Stimulated activated naive CD8-positive, alpha-beta T cell treated with anti-CD3 and anti-CD28 coated beads, Interleukin-15, Interleukin-2, amounts not matched to agents 100 ng/mL and 50 ng/mL, for 24 hours (primary cell): ENCODE data around the gene TTC7B.

Experiments used
- H3K27ac Mint-ChIP-seq: one replicate; pipeline ENCODE4 v1.8.0; 2021; ENCODE audit warnings: mild to moderate bottlenecking, mixed read lengths
- H3K27me3 Mint-ChIP-seq: one replicate; pipeline ENCODE4 v1.8.0; 2021; ENCODE audit warnings: mixed read lengths
- H3K36me3 Mint-ChIP-seq: one replicate; pipeline ENCODE4 v1.8.0; 2021; ENCODE audit warnings: low read depth, mixed read lengths
- H3K4me1 Mint-ChIP-seq: one replicate; pipeline ENCODE4 v1.8.0; 2021; ENCODE audit warnings: low read depth, mixed read lengths
- H3K4me3 Mint-ChIP-seq: one replicate; pipeline ENCODE4 v1.8.0; 2021; ENCODE audit warnings: mild to moderate bottlenecking, mixed read lengths
- H3K9me3 Mint-ChIP-seq: one replicate; pipeline ENCODE4 v1.8.0; 2021; ENCODE audit warnings: mixed read lengths

The TTC7B gene

DNA sequence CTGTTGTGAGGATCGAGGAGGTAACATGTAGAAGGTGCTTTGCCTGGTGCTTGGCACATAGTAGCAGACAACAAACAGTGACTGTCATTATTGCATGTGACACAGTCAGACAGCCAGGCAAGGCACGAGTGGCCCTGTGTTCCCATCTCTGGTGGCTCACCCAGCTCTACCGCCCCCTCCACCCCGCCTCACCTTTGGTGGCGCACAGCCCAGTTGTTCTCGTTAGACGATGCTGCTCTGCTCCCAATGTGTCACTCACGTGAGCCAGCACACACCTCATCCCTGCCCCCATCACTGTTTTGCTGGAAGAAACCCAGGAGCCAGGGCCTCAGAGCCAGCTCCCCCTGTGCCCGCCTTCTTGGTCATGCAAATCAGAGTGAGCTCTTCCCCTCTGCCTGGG lies 306.1 kb downstream of the TTC7B start:
- H3K4me3 Mint-ChIP-seq = no peak overlapping the region
- no peaks in the 10 kb centered on the region for H3K36me3 Mint-ChIP-seq
- peaks cover 6% of the 10 kb centered on the region for H3K4me1 Mint-ChIP-seq
- peaks cover 11% of the 10 kb centered on the region for H3K27me3 Mint-ChIP-seq
- no peak overlapping the region for H3K27ac Mint-ChIP-seq
- no peaks in the 10 kb centered on the region for H3K9me3 Mint-ChIP-seq

DNA sequence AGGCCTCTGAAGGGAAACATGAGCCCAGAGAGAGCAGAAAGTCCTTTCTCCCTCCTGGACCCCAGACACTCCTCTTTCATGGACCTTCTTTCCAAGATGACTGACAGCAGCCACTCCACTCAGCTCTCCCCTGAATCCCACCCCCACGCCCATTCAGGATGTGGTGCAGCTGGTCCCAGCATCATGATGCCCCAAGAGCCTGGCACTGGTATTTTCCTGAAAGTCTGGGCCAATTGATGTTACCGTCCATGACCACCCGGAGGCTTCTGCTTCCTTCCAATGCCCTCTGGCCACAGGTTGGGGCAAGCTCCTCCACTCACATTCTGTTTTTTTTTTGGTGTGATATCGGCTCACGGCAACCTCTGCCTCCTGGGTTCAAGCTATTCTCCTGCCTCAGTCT lies 306.8 kb downstream of the TTC7B start:
- Mint-ChIP-seq H3K4me3 (no peak overlapping the region), H3K4me1 (peaks cover 6% of the 10 kb centered on the region), H3K36me3 (no peaks in the 10 kb centered on the region), H3K27ac (no peak overlapping the region), H3K9me3 (no peaks in the 10 kb centered on the region), H3K27me3 (peaks cover 11% of the 10 kb centered on the region)

DNA sequence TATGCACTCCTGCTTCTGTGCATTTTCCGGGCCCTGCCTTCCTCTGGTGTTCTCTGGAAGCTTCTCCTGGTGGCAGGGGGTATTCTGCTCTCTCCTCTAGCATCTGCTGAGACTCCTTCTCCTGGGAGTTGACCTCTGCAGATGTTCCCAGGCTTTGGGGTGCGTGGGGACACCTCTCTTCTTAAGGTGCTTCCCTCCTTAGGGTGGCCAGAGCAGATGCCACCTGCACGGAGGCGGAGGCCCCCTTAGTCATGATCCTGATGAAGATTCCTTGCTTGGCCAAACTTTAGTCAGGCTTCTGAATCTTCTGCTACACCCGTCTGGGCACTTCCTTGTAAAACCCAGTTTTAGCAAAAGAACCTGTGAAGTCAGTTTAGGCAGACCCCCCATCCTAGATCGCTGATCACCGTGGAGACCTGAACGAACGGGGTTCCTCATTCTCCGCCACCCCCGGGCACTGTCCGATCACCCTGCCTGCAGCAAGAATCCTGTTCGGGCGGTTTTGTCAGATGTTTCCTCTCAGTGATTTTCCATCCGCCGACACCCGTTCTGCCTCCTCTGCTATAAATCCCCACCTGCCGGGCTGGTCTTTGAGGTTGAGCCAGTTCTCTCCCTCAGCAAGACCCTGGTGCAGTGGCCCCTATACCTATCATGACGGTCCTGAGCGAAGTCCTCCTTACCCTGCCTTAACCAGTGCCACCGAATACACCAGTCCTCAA lies 307.5 kb downstream of the TTC7B start:
- H3K4me1 Mint-ChIP-seq = peaks cover 6% of the 10 kb centered on the region
- H3K27ac Mint-ChIP-seq = no peak overlapping the region
- no peaks in the 10 kb centered on the region for H3K9me3 Mint-ChIP-seq
- H3K36me3 Mint-ChIP-seq = no peaks in the 10 kb centered on the region
- peaks cover 11% of the 10 kb centered on the region for H3K27me3 Mint-ChIP-seq
- H3K4me3 Mint-ChIP-seq = no peak overlapping the region

DNA sequence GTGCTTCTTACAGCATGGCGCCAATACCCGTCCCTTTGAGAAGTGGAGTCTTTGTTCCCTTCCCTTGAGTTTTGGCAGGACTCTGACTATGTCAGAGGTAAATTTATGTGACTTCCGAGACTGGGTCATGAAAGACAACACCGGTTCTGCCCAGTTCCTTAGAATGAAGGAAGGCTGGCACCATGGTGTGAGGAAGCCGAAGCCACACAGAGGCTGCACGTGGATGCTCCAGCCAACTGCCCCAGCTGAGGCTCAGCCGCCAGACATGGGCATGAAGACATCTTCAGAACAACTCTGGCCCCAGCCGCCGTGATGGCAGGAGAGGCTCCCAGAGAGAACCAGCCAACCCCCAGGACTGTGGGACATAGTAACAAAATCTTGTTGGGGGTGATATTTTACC lies 308.2 kb downstream of the TTC7B start:
- Mint-ChIP-seq H3K27me3 (peaks cover 11% of the 10 kb centered on the region), H3K9me3 (no peaks in the 10 kb centered on the region), H3K27ac (no peak overlapping the region), H3K36me3 (no peaks in the 10 kb centered on the region), H3K4me1 (peaks cover 6% of the 10 kb centered on the region), H3K4me3 (no peak overlapping the region)

DNA sequence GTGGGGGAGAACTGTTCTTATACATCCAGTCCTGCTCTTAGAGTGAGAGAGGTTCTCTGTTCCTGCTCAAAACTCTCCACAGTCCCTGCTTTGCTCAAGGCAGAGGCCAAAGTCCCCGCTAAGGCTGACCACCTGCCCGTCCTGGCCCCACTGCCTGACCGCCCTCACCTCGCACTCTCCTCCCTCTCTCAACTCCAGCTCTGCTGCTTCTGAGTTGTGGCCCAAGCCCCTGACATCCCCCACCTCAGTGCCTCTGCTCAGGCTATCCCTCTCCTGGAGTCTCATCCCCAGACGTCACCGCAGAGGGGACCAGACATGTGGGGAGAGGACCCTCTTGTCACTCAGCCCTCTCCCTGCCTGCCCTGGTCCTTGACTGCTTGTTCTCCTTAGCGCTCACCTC lies 308.8 kb downstream of the TTC7B start:
- H3K27me3 Mint-ChIP-seq = peaks cover 17% of the 10 kb centered on the region
- H3K9me3 Mint-ChIP-seq = no peaks in the 10 kb centered on the region
- H3K4me3 Mint-ChIP-seq = no peak overlapping the region
- peaks cover 6% of the 10 kb centered on the region for H3K4me1 Mint-ChIP-seq
- no peaks in the 10 kb centered on the region for H3K36me3 Mint-ChIP-seq
- no peak overlapping the region for H3K27ac Mint-ChIP-seq

DNA sequence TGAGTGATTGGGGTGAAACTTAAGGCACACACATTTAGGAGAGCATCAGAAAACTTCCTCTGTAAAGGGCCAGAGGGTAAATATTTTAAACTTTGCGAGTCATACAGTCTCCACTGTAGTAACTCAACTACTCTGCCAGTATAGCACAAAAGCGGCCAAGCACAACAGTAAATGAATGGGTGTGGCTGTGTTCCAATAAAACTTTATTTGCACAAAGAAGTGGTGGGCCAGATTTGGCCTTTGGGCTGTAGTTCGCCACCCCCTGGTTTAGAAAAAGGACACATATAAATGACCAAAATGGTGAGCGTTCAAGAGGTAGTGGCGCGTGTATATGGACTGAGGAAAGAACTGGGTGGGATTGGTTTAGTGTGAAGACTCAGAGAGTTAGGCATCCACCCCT lies 309.5 kb downstream of the TTC7B start:
- peaks cover 23% of the 10 kb centered on the region for H3K27me3 Mint-ChIP-seq
- no peak overlapping the region for H3K27ac Mint-ChIP-seq
- H3K4me3 Mint-ChIP-seq = no peak overlapping the region
- H3K36me3 Mint-ChIP-seq = no peaks in the 10 kb centered on the region
- H3K4me1 Mint-ChIP-seq = peaks cover 6% of the 10 kb centered on the region
- H3K9me3 Mint-ChIP-seq = no peaks in the 10 kb centered on the region

DNA sequence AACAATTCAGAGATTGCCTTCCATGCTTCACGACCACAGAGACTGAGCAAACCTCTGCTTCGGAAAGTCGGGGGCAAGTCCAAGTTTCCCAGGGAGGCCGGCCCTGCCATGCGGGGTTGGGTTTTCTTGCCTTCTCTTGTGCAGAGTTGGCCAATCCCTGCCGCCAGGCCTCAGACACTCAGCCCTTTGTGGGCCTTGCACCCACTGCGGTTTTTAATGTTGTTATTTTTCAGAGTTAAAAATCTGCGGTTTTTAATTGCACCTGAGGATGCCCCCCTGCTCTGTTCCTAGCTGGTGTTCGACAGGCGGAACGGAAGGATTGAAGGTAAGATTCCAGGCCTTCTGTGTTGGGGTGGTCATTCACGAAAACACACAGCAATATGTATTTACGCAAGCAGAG lies 310.7 kb downstream of the TTC7B start:
- no peaks in the 10 kb centered on the region for H3K36me3 Mint-ChIP-seq
- no peak overlapping the region for H3K4me3 Mint-ChIP-seq
- no peaks in the 10 kb centered on the region for H3K9me3 Mint-ChIP-seq
- H3K27ac Mint-ChIP-seq = no peak overlapping the region
- peaks cover 24% of the 10 kb centered on the region for H3K27me3 Mint-ChIP-seq
- H3K4me1 Mint-ChIP-seq = peaks cover 8% of the 10 kb centered on the region

DNA sequence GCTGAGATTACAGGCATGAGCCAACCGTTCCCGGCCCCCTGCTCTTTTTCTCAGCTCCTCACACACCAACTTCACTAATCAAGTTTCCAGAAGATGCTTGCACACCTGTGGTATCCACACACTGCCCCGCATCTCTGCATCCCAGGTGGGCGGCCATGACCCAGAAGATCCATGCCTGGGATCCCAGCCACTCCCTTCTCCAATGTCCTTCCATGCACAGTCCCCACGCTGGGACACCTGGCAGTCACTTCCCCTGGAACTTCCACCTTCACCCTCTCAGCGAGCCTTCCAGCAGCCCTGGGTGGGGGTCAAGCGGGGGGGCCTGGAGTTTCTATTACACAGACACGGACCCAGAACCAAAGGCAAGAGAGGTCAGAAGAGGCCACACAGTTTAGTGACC lies 311.6 kb downstream of the TTC7B start:
- H3K27me3 Mint-ChIP-seq = peaks cover 28% of the 10 kb centered on the region
- H3K27ac Mint-ChIP-seq = no peak overlapping the region
- no peaks in the 10 kb centered on the region for H3K9me3 Mint-ChIP-seq
- H3K4me1 Mint-ChIP-seq = peaks cover 10% of the 10 kb centered on the region
- no peak overlapping the region for H3K4me3 Mint-ChIP-seq
- H3K36me3 Mint-ChIP-seq = no peaks in the 10 kb centered on the region

DNA sequence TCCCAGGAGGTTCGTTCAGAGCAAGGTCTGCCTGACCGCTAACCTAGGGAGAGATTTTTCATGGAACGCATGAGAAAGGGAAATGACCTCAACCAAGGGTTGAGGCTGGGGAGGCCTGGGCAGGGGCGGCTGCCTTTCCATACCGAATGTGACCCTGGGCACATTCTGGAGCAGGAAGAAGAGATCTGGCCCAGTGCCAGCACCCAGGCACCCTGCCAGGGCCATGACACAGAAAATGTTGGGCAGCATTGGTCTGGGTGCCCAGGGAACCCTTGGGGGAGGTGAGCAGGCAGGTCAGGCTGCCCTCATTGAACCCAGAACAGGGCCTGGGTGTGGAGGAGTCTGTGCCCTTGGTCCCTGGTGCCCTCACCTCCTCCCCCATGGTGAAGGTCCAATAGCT lies 312.6 kb downstream of the TTC7B start:
- H3K27me3 Mint-ChIP-seq = peaks cover 29% of the 10 kb centered on the region
- H3K4me1 Mint-ChIP-seq = peaks cover 4% of the 10 kb centered on the region
- H3K36me3 Mint-ChIP-seq = no peaks in the 10 kb centered on the region
- H3K27ac Mint-ChIP-seq = no peak overlapping the region
- H3K9me3 Mint-ChIP-seq = no peaks in the 10 kb centered on the region
- H3K4me3 Mint-ChIP-seq = no peak overlapping the region

DNA sequence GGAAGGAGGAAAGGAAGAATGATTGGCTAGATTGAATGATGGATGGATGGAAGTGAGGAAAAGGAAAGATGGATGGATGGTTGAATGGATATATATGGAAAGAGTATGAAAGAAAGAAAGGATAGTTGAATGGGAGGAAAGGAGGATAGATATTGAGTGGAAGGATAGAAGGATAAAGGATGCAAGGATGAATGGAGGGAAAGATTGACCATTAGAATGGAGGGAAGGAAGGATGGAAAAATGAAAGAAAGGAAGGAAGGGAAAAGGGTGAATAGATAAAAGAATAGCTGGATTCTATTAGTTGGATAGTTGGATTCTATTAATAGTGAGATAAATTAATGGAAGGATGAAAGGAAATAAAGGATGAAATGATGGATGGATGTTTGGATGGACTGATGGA lies 313.5 kb downstream of the TTC7B start:
- peaks cover 4% of the 10 kb centered on the region for H3K4me1 Mint-ChIP-seq
- no peak overlapping the region for H3K27ac Mint-ChIP-seq
- H3K4me3 Mint-ChIP-seq = no peak overlapping the region
- peaks cover 29% of the 10 kb centered on the region for H3K27me3 Mint-ChIP-seq
- no peaks in the 10 kb centered on the region for H3K36me3 Mint-ChIP-seq
- H3K9me3 Mint-ChIP-seq = no peaks in the 10 kb centered on the region

DNA sequence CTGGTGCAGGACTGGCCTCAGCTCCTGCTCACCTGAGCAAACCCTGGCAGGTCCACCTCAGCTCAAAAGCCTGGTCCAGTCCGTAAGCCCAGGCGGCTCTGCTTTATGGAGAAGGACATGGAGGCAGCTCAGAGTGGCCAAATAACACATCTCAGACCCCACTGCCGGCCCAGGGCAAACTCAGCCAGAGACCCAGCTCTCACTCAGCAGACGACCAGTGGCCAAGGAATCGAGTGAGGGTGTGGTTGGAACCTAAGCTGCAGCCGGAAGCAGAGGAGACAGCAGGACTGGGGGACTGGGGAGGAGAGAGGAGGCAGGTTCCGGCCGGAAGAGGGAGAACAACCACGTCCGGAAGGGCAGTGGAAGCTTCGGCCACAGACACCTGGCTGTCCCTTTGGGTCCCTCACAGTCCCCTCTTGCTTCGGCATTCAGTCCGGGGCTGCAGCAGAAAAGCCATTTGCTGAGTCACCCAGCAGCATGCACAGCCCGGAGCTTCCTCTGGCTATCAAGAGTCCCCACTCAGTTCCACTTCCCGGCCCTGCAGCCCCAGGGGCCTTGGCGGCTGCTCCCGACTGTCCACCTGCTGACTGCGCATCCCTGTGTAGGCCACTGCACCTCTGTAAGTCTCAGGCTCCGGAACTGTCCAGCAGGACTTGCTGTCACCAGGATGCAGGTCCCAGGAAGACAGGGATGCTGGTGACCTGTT lies 315.4 kb downstream of the TTC7B start:
- Mint-ChIP-seq H3K4me1 (peaks cover 4% of the 10 kb centered on the region), H3K36me3 (no peaks in the 10 kb centered on the region), H3K9me3 (no peaks in the 10 kb centered on the region), H3K27ac (no peak overlapping the region), H3K4me3 (no peak overlapping the region), H3K27me3 (peaks cover 26% of the 10 kb centered on the region)

DNA sequence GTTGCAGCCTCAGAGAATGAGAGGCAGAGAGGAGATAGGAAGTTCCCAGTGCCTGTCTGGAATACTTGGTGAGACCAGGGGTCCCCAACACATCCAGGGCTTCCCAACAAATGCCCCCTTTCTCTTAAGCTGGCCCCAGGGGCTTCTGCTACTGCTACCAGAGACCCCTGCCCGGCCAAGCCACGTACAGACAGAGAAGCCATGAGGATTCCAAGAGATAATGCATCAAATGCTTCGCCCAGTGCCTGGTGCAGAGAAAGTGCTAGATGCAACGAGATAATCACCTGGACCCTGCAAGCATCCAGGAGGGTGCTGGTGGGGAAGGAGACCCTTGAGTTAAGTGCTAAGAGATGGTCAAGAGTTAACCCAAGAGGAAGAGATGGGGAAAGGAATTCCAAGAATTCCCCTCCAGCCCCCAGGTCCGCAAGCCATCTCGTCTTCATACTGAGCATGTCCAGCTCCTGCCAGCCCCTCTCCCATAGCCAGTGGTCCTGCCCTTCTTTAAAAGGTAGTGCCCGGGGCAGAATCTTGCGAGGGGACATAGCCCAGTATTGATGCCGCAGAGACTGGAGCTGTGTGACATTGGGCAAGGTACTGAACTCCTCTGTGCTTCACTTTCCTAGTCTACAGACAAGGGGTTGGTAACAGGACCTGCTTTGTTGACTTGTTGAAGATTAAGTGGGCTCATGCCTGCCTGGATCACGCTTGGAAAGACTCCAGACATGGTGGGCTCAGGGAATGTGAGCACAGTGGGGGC lies 316.1 kb downstream of the TTC7B start:
- H3K27me3 Mint-ChIP-seq = peaks cover 26% of the 10 kb centered on the region
- H3K4me3 Mint-ChIP-seq = no peak overlapping the region
- H3K4me1 Mint-ChIP-seq = peaks cover 4% of the 10 kb centered on the region
- H3K9me3 Mint-ChIP-seq = no peaks in the 10 kb centered on the region
- no peak overlapping the region for H3K27ac Mint-ChIP-seq
- H3K36me3 Mint-ChIP-seq = no peaks in the 10 kb centered on the region

DNA sequence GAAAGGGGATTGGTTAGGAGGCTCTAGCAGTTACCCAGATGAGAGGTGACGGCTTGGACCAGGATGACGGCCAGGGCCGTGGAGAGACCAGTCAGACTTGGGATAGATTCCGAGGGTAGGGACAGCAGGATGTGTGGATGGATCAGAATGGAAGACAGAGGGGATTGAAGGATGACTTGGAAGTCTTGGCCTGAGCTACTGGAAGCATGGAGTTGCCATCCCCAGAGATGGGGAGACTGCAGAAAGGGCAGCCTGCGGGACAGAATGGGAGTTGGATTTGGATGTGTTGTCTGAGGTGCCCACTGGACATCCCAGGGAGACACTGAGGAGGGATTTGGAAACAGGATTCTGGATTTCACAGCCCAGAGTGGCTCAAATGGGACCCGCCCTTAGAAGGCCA lies 317.1 kb downstream of the TTC7B start:
- Mint-ChIP-seq H3K4me3 (no peak overlapping the region), H3K27me3 (peaks cover 26% of the 10 kb centered on the region), H3K9me3 (no peaks in the 10 kb centered on the region), H3K27ac (no peak overlapping the region), H3K4me1 (peaks cover 4% of the 10 kb centered on the region), H3K36me3 (no peaks in the 10 kb centered on the region)

DNA sequence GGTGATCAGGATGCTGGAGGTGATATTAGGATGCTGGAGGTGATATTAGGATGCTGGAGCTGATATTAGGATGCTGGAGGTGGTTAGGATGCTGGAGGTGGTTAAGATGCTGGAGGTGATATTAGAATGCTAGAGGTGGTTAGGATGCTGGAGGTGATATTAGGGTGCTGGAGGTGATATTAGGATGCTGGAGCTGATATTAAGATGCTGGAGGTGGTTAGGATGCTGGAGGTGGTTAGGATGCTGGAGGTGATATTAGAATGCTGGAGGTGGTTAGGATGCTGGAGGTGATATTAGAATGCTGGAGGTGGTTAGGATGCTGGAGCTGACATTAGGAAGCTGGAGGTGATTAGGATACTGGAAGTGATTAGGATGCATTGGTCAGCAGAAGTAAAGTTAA lies 318.0 kb downstream of the TTC7B start:
- Mint-ChIP-seq H3K9me3 (no peaks in the 10 kb centered on the region), H3K4me1 (peaks cover 4% of the 10 kb centered on the region)

DNA sequence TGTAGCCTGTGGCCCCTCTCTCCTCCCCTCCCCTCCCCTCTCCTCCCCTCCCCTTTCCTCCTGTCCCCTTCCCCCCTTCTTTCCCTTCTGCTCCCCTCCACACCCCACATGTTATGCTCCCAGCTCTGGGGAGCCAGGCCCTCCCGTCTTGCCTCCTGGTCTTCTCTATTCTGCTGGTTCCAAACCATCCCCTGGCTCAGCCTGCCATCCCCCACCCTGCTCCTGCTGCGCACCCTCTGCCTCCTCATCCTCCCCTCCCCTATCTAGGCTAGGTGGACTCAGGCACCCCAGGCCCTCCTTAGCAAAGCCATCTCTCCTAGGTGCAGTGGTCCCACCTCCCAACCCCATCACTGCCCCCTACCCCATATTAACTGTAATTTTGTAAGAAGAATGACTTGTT lies 319.9 kb downstream of the TTC7B start:
- H3K4me1 Mint-ChIP-seq = peaks cover 4% of the 10 kb centered on the region
- no peak overlapping the region for H3K4me3 Mint-ChIP-seq
- H3K27ac Mint-ChIP-seq = no peak overlapping the region
- no peaks in the 10 kb centered on the region for H3K9me3 Mint-ChIP-seq
- H3K36me3 Mint-ChIP-seq = no peaks in the 10 kb centered on the region
- peaks cover 13% of the 10 kb centered on the region for H3K27me3 Mint-ChIP-seq

More for the DNA sequence above, 318.0 kb downstream of the TTC7B start:
- Mint-ChIP-seq H3K36me3 (no peaks in the 10 kb centered on the region), H3K27ac (no peak overlapping the region), H3K4me3 (no peak overlapping the region), H3K27me3 (peaks cover 26% of the 10 kb centered on the region)
